Activated CD4-positive, CD25-positive, alpha-beta regulatory T cell (primary cell): ENCODE results near the gene MMP23B.

Experiments
- DNase-seq, 4 experiments: peaks; one replicate each; lab custom pipeline; 2025; lab: John Stamatoyannopoulos, UW

Gene MMP23B

DNA sequence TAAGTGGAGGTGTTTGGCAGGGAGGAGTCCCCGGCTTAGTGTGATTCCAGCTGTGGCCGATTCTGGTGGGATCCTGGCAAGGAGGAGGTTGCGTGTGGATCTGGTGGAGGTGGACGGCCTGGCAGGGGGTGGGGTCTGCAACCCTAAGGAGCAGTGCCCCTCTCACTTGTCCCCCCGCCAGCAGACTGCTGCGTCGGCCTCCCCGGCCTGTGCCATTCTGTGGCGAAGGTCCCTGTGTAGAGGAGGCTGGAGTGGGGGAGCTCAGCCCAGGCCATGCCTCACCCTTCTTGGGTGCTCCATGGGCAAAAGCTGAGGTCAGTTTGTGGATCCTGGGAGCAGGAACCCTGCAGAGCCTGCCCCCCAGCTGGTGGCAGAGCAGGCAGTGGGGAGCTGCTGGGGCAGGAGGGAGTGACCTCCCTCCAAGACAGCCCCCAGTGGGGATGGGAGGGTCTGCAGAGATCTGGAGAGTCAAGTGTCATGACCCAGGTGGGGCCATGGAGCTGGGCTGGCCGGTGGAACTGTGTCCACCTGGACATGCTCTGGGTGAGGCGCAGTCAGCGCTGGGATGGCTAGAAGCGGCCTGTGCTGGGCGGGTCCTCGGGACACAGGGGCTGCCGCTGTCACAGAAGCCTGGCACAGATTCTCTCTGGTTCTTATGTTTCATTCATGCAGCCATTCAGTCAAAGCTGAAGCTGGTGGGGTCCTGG lies 11.4 kb upstream of the MMP23B start:
- no peak for DNase-seq

DNA sequence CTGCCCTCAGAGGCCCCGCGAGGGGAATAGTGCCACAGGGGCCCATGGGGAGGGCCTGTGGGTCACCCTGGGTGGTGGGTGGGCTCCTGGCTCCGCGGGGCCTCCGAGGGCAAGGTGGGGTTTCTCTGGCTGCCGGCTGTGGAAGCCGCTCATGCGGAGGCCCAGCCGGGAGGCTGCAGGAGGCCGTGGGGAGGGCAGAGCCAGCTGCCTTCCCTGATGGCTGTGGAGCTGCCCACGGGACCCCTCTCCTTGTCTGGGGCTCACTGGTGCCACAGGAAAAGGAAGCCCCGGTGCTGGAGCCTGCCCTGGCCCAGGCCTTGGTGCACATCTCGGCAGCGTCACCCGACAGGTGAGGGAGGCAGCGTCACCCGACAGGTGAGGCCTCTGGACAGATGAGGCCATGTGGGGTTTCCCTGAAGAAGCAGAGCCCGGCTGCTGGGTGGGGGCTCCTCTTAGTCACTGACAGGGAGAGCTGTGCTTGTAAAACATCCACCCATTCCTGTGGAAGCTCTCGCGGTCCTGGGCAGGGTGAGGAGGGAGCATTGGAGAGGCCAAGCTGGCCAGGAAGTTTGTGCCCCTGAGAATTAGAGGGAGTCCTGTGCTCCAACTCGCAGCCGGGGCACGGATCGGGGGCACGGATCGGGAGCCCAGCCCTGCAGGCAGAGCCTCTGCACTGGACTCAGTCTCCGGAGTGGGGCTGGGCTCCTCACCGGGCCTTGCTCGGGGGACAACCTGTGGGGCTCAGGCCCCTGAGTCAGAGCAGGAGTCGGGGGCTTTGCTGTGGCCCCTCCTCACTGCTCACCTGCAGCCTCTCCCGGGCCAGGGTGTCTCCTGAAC lies 10.6 kb upstream of the MMP23B start:
- DNase-seq, result no peak

DNA sequence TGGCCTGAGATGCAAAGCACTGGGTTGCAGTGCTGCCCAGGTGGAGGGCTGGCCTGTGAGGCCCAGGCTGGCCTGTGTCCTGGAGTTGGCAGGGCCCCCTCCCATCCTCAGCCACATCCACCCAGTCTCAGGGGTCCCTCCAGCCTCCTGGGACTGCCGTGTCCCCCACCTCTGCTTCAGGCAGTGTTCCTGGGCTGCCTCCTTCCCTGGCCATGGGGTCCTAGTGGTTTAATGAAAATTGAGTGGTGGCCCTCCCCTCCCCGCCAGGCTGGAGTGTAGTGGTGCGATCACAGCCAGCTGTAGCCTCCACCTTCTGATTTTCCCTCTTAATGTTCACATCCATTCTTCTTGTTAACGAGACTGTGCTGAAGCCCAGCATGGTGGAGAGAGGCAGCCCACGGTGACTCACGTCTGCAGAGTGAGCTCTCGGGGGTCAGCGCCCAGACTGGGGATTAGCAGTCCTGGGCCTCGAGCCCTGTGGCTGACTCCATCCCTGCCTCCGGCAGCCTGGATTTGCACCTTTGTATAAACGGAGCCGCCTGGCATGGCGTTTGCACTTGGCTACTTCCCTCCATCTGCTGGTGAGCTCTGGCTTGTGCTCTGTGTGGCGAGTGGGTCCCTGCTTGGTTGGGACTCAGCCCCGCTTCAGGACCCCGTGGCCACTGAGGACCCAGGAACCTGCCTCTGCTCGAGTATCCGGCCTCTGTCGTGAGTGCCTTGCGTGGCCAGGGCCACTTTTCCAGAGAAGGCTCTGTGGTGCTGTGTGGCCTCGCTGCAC lies 9.8 kb upstream of the MMP23B start:
- DNase-seq, result no peak

DNA sequence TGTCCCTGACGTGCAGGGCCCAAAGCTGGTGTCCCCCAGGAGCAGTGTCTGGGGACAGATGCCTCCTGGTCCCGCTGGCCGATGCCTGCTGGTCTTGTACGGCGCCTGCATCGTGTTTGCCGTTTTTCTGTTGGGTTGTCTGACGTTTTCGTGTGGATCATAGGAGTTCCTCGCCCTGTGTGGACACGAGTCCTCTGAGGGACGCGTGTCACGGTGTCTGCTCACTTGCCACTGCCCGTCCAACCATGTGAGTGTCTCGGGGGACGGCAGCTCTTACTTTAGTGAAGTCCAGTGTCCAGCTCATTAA lies 9.2 kb upstream of the MMP23B start:
- DNase-seq, result no peak

DNA sequence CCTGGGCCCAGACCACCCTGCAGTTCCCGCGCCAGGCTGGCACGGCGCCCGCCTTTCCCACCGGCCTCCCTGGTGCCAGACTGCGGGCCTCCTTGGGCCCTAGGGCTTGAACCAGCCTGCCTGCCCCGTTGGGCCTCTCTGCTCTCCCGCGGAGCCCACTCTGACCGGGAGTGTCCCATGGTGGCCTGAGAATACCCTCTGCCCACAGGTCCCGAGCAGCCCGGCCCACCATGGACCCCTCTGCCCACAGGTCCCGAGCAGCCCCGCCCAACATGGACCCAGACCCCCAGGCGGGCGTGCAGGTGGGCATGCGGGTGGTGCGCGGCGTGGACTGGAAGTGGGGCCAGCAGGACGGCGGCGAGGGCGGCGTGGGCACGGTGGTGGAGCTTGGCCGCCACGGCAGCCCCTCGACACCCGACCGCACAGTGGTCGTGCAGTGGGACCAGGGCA lies 8.8 kb upstream of the MMP23B start:
- DNase-seq, result no peak

DNA sequence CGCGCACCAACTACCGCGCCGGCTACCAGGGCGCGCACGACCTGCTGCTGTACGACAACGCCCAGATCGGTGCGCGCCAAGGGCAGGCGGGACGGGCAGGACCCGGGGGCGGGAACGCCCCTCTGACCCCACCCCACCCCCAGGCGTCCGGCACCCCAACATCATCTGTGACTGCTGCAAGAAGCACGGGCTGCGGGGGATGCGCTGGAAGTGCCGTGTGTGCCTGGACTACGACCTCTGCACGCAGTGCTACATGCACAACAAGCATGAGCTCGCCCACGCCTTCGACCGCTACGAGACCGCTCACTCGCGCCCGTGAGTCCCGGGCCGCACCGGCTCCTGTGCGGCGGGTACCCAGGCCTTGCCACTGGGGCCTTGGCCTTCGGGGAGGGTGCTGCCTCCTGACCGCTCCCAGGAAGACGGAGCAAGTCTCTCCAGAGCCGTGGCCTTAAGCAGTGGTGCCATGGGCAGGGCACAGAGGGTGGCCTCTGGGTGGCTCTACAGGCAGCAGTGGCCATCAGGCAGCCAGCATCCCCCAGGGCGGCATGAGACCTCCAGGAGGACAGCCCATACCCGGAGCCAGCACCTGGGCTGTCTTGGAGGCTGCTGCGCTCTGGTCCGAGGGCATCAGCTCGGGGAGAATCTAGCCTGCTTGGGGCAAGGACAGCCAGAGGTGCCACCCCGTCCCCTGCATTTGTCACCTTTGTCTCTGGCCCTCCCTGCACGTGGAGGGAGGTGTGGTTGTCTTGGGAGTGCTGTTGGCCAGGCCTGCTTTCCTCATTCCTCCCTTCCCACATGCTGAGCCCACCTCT lies 8.1 kb upstream of the MMP23B start:
- no peak for DNase-seq

DNA sequence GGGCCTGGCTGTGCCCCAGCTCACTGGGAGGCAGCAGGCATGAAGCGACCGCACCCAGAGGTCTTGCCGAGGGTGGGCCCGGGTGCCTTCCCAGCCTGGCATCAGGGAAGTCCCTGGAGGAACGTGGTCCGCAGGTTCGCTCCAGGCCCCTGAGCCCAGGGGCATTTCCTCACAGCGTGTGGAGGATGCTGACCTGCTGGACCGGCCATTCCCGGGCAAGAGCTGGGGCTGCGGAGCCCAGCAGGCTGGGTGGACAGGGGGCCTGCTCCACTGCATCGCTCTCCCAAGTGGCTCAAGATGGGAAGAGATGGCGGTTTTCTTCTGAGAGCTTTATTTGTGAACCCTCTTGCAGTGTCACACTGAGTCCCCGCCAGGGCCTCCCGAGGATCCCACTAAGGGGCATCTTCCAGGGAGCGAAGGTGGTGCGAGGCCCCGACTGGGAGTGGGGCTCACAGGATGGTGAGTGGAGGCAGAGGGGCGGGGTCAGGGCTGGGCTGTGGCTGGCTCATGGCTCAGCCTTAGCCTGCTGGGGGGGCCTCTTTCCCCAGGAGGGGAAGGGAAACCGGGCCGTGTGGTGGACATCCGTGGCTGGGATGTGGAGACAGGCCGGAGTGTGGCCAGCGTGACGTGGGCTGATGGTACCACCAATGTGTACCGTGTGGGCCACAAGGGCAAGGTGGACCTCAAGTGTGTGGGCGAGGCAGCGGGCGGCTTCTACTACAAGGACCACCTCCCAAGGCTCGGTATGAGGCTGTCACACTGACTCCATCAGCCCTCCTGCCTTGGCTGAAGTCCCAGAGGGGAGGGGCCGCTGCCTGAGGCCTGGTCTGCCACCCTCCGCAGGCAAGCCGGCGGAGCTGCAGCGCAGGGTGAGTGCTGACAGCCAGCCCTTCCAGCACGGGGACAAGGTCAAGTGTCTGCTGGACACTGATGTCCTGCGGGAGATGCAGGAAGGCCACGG lies 7.2 kb upstream of the MMP23B start:
- DNase-seq, result no peak

DNA sequence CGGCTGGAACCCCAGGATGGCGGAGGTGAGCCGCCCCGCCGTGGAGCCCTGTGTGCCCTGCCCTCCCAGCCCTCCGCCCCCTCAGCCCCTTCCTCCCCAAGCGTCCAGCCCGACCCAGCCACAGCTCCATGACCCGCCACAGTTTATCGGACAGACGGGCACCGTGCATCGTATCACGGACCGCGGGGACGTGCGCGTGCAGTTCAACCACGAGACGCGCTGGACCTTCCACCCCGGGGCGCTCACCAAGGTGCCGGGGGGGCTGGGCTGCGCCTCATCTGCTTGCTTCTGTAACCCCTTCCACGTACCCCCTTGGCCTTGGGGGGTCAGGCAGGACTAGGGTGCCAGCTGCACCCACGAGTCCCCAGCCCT lies 6.6 kb upstream of the MMP23B start:
- no peak for DNase-seq

DNA sequence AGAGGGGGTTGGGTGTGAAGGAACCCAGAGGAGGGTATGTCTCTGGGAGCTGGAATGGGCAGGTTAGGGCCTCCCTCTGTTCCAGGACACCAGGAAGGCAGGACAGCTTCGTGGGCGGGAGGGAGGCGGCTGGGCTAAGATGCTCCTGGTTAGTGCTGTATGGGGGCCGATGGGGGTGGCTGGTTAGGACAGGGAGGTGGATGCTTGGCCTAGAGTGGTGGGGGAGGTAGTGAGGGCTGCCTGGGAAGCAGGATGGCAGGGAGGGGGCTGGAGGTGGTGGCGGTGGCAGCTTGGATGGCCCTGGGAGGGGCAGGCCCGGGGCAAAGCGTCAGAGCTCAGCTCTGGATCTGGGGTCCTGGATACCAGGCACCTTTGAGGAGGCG lies 6.2 kb upstream of the MMP23B start:
- no peak for DNase-seq

DNA sequence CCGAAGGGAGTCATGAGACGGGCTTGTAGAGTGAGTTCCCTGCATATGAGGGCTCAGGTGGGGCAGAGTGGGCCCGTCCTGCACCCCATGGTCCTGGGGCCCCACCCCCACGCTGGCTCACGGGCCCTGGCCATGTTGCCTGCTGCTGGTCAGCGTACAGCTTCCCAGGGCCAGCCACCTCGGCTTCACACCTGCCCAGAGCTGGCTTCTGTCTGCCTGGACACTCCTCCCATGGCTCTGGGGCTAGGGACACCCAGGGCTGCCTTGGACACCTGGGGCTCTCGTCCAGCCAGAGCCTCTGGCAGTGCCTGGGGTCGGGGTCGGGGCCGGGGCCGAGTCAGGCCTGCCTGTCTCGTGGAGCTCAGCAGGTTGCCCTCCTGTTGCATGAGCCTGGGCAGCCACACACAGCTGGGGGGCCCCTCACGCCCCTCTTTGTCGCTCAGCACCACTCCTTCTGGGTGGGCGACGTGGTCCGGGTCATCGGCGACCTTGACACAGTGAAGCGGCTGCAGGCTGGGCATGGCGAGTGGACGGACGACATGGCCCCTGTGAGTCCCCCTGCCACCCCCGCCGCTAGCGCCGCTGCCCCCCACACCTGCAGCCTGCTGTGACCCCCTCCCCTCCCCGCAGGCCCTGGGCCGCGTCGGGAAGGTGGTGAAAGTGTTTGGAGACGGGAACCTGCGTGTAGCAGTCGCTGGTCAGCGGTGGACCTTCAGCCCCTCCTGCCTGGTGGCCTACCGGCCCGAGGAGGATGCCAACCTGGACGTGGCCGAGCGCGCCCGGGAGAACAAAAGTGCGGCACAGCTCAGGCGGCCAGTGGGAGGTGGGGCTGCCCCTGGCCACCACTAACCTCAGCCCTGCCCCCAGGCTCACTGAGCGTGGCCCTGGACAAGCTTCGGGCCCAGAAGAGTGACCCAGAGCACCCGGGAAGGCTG lies 5.5 kb upstream of the MMP23B start:
- no peak for DNase-seq

DNA sequence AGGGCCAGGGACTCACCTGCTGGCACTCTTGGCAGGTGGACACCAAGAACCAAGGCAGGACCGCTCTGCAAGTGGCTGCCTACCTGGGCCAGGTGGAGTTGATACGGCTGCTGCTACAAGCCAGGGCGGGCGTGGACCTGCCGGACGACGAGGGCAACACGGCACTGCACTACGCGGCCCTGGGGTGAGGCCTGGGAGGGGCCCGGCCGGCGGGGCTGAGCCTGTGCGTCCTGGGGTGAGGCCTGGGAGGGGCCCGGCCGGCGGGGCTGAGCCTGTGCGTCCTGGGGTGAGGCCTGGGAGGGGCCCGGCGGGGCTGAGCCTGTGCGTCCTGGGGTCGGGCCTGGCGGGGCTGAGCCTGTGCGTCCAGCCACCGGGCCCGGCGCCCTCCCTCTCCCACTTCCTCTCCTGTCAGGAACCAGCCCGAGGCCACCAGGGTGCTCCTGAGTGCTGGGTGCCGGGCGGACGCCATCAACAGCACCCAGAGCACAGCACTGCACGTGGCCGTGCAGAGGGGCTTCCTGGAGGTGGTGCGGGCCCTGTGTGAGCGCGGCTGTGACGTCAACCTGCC lies 4.6 kb upstream of the MMP23B start:
- no peak for DNase-seq

DNA sequence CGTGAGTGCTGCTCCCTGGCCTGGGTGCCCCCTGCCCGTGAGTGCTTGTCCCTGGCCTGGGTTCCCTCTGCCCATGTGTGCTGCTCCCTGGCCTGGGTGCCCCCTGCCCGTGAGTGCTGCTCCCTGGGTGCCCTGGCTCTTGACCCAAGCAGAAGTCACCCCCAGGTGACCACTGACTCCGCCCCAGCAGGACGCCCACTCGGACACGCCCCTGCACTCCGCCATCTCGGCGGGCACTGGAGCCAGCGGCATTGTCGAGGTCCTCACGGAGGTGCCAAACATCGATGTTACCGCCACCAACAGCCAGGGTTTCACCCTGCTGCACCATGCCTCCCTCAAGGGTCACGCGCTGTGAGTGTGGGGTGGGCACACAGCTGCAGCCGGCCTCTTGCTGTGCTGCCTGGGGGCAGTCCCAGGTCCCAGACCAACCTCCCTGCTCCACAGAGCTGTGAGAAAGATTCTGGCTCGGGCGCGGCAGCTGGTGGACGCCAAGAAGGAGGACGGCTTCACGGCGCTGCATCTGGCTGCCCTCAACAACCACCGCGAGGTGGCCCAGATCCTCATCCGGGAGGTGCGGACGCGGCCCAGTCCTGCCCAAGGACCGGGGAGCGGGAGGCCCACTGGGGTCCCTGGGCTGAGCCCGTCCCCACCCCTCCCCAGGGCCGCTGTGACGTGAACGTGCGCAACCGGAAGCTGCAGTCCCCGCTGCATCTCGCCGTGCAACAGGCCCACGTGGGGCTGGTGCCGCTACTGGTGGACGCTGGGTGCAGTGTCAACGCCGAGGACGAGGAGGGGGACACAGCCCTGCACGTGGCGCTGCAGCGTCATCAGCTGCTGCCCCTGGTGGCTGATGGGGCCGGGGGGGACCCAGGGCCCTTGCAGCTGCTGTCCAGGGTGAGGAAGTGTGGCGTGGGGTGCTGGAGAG lies 3.9 kb upstream of the MMP23B start:
- no peak for DNase-seq

DNA sequence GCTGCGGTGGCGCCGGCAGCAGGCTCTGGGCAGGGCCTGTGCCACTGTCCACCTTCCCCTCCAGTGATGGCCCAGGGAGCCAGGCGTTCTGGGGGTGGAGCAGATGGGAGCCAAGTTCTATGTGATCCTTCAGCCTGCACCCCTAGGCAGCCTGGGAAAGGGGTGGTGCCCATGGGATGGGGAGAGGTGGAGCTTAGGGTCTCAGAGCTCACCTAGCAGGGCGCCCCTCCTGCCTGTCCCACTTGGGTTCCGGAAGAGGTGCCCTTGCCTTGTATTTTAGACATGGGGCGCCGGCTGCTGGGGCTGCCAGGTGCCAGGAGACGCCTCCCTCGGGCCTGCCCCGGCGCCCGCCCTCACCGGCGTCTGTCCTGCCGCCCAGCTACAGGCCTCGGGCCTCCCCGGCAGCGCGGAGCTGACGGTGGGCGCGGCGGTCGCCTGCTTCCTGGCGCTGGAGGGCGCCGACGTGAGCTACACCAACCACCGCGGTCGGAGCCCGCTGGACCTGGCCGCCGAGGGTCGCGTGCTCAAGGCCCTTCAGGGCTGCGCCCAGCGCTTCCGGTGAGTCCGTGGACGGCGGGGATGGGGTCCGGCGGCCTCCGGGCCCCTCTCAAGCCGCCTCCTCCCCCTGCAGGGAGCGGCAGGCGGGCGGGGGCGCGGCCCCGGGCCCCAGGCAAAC lies 3.1 kb upstream of the MMP23B start:
- DNase-seq, result no peak

DNA sequence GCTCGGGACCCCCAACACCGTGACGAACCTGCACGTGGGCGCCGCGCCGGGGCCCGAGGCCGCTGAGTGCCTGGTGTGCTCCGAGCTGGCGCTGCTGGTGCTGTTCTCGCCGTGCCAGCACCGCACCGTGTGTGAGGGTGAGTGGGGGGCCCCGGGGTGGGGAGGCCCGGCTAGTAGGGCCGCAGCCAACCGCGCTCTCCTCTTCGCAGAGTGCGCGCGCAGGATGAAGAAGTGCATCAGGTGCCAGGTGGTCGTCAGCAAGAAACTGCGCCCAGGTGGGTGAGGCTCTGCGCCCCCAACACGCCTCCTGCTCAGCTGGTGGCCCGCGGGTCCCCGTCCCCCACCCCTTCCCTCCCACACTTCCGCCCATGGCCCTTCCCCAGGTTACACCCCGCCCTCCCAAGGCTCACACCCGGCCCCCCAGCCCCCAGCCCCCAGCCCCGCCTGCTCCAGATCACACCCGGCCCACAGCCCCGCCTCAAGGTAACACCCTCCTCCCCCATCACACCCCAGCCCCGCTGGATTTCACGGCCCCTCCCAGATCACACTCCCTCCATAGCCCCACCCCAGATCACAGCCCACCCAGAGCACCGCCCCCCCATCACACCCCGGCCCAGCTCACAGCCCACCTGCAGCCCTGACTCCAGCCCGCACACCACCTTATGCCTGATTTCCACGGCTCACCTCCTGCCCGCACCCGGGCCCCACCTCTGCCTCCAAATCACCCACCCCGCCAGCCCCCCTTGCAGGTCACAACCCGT lies 2.4 kb upstream of the MMP23B start:
- DNase-seq, result peak in 3 of 4 experiments; percentile 49 to 62 (median 55)

DNA sequence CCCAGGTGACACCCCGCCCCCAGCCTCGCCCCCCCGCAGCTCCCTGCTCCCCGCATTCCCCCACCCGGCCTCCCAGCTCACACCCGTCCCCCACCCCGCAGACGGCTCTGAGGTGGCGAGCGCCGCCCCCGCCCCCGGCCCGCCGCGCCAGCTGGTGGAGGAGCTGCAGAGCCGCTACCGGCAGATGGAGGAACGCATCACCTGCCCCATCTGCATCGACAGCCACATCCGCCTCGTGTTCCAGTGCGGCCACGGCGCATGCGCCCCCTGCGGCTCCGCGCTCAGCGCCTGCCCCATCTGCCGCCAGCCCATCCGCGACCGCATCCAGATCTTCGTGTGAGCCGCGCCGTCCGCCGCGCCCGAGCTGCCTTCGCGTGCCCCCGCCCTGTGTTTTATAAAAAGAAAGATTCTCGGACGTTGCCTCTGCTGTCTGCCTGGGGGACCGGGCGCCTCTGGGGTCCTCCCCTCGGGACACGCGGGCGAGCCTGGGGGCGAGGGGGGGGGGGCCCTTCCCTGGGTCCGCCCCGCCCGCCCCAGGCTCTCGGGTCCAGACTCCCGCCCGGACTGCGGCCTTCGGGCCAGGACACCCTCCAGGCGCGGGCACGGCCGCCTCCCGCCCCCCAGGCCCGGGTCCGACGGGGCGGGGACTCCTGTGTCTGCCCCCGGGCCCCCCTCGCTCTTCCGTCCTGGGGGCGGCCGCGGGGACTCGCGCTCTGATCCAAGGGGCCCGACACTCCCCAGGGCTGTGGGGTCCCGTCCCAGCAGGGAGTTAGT lies 1.6 kb upstream of the MMP23B start:
- DNase-seq, result peak; percentile 74 to 93 (median 83)
